ENCODE data around the gene CCIN. TPM values are rescaled to one million over a fixed set of nuclear protein-coding genes. Genes with fewer than 3 reads are reported as not detected.

The CCIN gene
- total RNA-seq, 1 experiment from 2014 or later: 0.13 TPM

DNA sequence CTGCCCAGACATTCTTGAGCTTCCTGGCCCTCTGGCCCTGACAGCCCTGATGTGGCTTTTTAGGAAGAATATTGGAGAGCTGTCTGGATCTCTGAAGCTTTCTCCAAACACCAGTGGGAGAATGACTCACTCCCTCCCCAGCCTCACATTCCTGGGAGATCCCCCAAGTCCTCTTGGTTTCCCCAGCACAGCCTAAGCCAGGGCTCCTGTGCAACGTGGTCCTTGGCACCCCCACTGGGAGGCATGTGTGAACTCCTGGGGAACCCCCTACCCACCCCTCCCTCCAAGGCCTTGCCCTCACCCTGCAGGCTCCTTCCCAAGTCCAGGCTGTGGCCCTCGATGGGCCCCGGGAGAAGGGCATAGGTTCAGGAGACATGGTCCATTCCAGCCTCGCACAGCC is 20.0 kb upstream of the CCIN start:
- H3K27me3 ChIP-seq (ENCODE audit: control insufficient read depth, insufficient read depth, low read length): no peaks in the 10 kb centered on the region
- no peak overlapping the region for H3K4me3 ChIP-seq (ENCODE audit: low read depth in 2 of 2, low read length in 2 of 2)
- no TSS peak for BruUV-seq (replicated peaks)
- ATAC-seq (peak; percentile 31; the same call in 1 of the 2 replicates), DNase-seq (ENCODE audit: low read depth, low spot score) (no peak)
- TF ChIP-seq SIN3A (IDR thresholded peaks at IDR 0.05; ENCODE audit: borderline replicate concordance, insufficient read depth, low read depth, low read length): no peak
- no peak for TF ChIP-seq POLR2AphosphoS5 (IDR thresholded peaks at IDR 0.05; ENCODE audit: low read depth, low read length)
- TF ChIP-seq, protein P1, sequence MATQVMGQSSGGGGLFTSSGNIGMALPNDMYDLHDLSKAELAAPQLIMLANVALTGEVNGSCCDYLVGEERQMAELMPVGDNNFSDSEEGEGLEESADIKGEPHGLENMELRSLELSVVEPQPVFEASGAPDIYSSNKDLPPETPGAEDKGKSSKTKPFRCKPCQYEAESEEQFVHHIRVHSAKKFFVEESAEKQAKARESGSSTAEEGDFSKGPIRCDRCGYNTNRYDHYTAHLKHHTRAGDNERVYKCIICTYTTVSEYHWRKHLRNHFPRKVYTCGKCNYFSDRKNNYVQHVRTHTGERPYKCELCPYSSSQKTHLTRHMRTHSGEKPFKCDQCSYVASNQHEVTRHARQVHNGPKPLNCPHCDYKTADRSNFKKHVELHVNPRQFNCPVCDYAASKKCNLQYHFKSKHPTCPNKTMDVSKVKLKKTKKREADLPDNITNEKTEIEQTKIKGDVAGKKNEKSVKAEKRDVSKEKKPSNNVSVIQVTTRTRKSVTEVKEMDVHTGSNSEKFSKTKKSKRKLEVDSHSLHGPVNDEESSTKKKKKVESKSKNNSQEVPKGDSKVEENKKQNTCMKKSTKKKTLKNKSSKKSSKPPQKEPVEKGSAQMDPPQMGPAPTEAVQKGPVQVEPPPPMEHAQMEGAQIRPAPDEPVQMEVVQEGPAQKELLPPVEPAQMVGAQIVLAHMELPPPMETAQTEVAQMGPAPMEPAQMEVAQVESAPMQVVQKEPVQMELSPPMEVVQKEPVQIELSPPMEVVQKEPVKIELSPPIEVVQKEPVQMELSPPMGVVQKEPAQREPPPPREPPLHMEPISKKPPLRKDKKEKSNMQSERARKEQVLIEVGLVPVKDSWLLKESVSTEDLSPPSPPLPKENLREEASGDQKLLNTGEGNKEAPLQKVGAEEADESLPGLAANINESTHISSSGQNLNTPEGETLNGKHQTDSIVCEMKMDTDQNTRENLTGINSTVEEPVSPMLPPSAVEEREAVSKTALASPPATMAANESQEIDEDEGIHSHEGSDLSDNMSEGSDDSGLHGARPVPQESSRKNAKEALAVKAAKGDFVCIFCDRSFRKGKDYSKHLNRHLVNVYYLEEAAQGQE (IDR thresholded peaks at IDR 0.05; ENCODE audit: insufficient read depth in 1 of 2, low read depth in 2 of 2, low read length in 1 of 2): no peak
- ChIA-PET CTCF (interaction anchor here (0.9 to 1.5 kb wide), 2 partner anchors 14 to 18 kb away, joined by 3 to 11 read pairs; no protein-coding TSS in a partner anchor), POLR2A (interaction anchor here (0.6 to 1.1 kb wide), 2 partner anchors 41 to 50 kb away, joined by 5 to 6 read pairs; partner anchors contain the start of gene CLTA)
- in situ Hi-C loops (cut with HindIII; ENCODE audit: low pct_unique_long_range_greater_than_20kb, low sequenced_read_pairs): no loop called here
- peaks cover 6% of the 10 kb centered on the region for H3K4me1 ChIP-seq (ENCODE audit: control insufficient read depth, insufficient read depth, low read length)
- intact Hi-C loops (cut with micrococcal nuclease; ENCODE audit: unreplicated experiment): no loop called here
- H3K36me3 ChIP-seq (ENCODE audit: control insufficient read depth, insufficient read depth, low read length): no peaks in the 10 kb centered on the region
- no peak overlapping the region for H3K27ac ChIP-seq (ENCODE audit: low read length)
- H3K9me3 ChIP-seq (ENCODE audit: control insufficient read depth, insufficient read depth, low read depth, low read length): no peaks in the 10 kb centered on the region

DNA sequence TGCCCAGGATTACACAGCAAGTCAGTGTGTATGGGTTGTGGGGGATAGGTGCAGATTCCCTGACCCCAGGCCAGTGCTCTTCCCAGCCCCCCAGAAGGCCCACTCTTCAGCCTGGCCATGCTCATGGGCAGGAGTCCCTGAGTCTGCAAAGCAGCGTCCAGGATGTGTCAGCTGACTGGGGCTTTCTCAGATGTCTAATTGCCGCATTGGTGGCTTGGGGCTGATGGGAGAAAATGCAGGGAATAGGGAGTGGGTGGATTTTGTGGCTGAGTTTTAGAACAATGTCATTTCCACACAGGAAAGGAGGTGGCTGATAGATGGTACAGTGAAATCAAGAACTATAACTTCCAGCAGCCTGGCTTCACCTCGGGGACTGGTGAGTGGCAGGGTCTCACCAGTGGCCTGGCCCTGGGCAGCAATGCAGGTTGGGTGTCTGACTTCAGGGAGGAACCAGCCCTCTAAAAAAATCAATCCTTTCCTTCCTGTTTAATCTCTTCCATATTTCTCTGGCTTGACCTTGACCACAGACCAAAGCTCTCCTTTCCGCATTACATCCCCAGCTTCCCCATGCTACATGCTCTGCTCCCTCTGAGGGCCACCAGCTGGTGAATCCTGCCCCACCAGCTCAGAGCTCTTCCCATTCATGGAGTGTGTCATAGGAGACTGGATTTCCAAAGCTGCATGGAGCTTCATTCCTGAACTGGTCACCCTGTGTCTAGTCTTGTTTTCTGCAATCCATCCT is 18.4 kb upstream of the CCIN start:
- CTCF ChIA-PET: interaction anchor here (0.6 kb wide), 1 partner anchor 204 kb away, joined by 4 read pairs; no protein-coding TSS in a partner anchor
- POLR2A ChIA-PET: no interaction called here
- no TSS peak for BruUV-seq (replicated peaks)

More for the DNA sequence above, 18.4 kb upstream of the CCIN start:
- Histone ChIP-seq H3K27me3 (ENCODE audit: control insufficient read depth, insufficient read depth, low read length) (no peaks in the 10 kb centered on the region), H3K4me1 (ENCODE audit: control insufficient read depth, insufficient read depth, low read length) (peaks cover 12% of the 10 kb centered on the region), H3K27ac (ENCODE audit: low read length) (no peak overlapping the region), H3K9me3 (ENCODE audit: control insufficient read depth, insufficient read depth, low read depth, low read length) (no peaks in the 10 kb centered on the region), H3K36me3 (ENCODE audit: control insufficient read depth, insufficient read depth, low read length) (no peaks in the 10 kb centered on the region), H3K4me3 (ENCODE audit: low read depth in 2 of 2, low read length in 2 of 2) (no peak overlapping the region)
- in situ Hi-C loops (cut with HindIII; ENCODE audit: low pct_unique_long_range_greater_than_20kb, low sequenced_read_pairs): no loop called here
- TF ChIP-seq, protein P2, sequence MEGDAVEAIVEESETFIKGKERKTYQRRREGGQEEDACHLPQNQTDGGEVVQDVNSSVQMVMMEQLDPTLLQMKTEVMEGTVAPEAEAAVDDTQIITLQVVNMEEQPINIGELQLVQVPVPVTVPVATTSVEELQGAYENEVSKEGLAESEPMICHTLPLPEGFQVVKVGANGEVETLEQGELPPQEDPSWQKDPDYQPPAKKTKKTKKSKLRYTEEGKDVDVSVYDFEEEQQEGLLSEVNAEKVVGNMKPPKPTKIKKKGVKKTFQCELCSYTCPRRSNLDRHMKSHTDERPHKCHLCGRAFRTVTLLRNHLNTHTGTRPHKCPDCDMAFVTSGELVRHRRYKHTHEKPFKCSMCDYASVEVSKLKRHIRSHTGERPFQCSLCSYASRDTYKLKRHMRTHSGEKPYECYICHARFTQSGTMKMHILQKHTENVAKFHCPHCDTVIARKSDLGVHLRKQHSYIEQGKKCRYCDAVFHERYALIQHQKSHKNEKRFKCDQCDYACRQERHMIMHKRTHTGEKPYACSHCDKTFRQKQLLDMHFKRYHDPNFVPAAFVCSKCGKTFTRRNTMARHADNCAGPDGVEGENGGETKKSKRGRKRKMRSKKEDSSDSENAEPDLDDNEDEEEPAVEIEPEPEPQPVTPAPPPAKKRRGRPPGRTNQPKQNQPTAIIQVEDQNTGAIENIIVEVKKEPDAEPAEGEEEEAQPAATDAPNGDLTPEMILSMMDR (IDR thresholded peaks at IDR 0.05): no peak
- TF ChIP-seq, protein P1 (IDR thresholded peaks at IDR 0.05; ENCODE audit: insufficient read depth in 1 of 2, low read depth in 2 of 2, low read length in 1 of 2): no peak
- TF ChIP-seq POLR2AphosphoS5 (IDR thresholded peaks at IDR 0.05; ENCODE audit: low read depth, low read length): no peak
- no peak for TF ChIP-seq TCF7L2 (IDR thresholded peaks at IDR 0.05; ENCODE audit: low read depth, low read length)
- TF ChIP-seq SIN3A (IDR thresholded peaks at IDR 0.05; ENCODE audit: borderline replicate concordance, insufficient read depth, low read depth, low read length): no peak
- intact Hi-C loops (cut with micrococcal nuclease; ENCODE audit: unreplicated experiment): no loop called here
- ATAC-seq (no peak), DNase-seq (ENCODE audit: low read depth, low spot score) (no peak)

Data from Panc1 (cell line).